ENCODE data around the gene LMO3. TPM values are rescaled to one million over a fixed set of nuclear protein-coding genes. Genes with fewer than 3 reads are reported as not detected.

Gene LMO3
- total and polyA plus RNA-seq, 2 of the 13 experiments (the other 11 are each of a cell fraction or from before 2014, with no cell fraction given), result not detected

DNA sequence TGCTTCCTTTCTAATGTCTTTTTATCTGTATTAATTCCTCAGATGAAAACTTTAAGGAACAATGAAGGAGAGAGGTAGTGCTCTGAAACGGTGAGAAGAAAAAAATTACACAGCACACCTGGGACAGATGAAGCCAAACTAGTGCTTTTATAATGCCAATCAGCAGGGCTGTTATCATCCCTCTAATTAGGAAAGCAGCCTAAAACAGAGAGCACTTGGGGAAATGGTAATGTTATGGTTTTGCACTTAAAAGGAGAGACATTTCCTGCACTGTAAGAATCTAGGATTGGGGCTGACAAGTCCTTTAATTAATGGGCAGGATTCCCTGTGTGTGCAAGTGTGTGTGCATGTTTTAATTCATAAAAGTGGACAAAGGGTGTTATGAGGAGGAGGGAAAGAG, 4.8 kb upstream of the LMO3 start:
- no peak for DNase-seq (ENCODE audit: low spot score)
- in situ Hi-C loops (cut with HindIII; ENCODE audit: extremely low pct_ligation_motif_present, low pct_unique_long_range_greater_than_20kb), result no loop called here
- no peak for ATAC-seq
- H3K27ac ChIP-seq (ENCODE audit: extremely low read length, insufficient read depth, low read length), result no peak overlapping the region
- peaks cover 31% of the 10 kb centered on the region for H3K4me1 ChIP-seq (ENCODE audit: insufficient read depth, low read length)
- no peaks in the 10 kb centered on the region for H4K20me1 ChIP-seq (ENCODE audit: insufficient read depth, low read length)
- H3K9ac ChIP-seq (ENCODE audit: insufficient read depth, low read depth, low read length), result no peak overlapping the region
- no TSS peak for BruUV-seq (replicated peaks)
- H3K4me3 ChIP-seq (replicated peaks in 1 of 3; ENCODE audit: insufficient read depth in 1 of 3, low read depth in 2 of 3, low read length in 3 of 3), result no peak overlapping the region
- H3K27me3 ChIP-seq (ENCODE audit: control insufficient read depth in 1 of 2, insufficient read depth in 2 of 2, low read length in 2 of 2), result peaks cover 0 to 15% of the 10 kb centered on the region in 2 experiments; a peak in 1 of 5 replicates
- ChIA-PET CTCF (ENCODE audit: low intra/inter-chr PET ratio, low total read pairs) (no interaction called here), POLR2A (no interaction called here)
- H3K4me2 ChIP-seq (ENCODE audit: low read depth, low read length), result no peak overlapping the region
- no peaks in the 10 kb centered on the region for H3K36me3 ChIP-seq (replicated peaks in 1 of 2; ENCODE audit: control insufficient read depth in 1 of 2, insufficient read depth in 2 of 2, low read length in 2 of 2)
- TF ChIP-seq GATAD1 (CRISPR knock-in tag; IDR thresholded peaks at IDR 0.05), result no peak
- no peak for TF ChIP-seq MAF1 (CRISPR knock-in tag; IDR thresholded peaks at IDR 0.05; ENCODE audit: borderline replicate concordance)
- TF ChIP-seq, protein P1, sequence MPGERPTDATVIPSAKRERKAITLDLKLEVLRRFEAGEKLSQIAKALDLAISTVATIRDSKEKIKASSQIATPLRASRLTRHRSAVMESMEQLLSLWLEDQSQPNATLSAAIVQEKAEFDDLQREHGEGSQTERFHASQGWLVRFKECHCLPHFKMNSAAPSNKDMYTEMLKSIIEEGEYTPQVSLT (CRISPR knock-in tag; IDR thresholded peaks at IDR 0.05; ENCODE audit: borderline replicate concordance, low read depth), result no peak
- TF ChIP-seq HNRNPL (IDR thresholded peaks at IDR 0.05; ENCODE audit: low read depth, low read length), result no peak
- TF ChIP-seq, protein P2, sequence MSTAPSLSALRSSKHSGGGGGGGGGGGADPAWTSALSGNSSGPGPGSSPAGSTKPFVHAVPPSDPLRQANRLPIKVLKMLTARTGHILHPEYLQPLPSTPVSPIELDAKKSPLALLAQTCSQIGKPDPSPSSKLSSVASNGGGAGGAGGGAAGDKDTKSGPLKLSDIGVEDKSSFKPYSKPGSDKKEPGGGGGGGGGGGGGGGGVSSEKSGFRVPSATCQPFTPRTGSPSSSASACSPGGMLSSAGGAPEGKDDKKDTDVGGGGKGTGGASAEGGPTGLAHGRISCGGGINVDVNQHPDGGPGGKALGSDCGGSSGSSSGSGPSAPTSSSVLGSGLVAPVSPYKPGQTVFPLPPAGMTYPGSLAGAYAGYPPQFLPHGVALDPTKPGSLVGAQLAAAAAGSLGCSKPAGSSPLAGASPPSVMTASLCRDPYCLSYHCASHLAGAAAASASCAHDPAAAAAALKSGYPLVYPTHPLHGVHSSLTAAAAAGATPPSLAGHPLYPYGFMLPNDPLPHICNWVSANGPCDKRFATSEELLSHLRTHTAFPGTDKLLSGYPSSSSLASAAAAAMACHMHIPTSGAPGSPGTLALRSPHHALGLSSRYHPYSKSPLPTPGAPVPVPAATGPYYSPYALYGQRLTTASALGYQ (CRISPR knock-in tag; IDR thresholded peaks at IDR 0.05), result no peak
- no peak for TF ChIP-seq GFI1 (CRISPR knock-in tag; IDR thresholded peaks at IDR 0.05; ENCODE audit: borderline replicate concordance)
- no peak for TF ChIP-seq RBM39 (IDR thresholded peaks at IDR 0.05; ENCODE audit: low read depth, low read length, poor library complexity, severe bottlenecking)
- TF ChIP-seq, protein P3, sequence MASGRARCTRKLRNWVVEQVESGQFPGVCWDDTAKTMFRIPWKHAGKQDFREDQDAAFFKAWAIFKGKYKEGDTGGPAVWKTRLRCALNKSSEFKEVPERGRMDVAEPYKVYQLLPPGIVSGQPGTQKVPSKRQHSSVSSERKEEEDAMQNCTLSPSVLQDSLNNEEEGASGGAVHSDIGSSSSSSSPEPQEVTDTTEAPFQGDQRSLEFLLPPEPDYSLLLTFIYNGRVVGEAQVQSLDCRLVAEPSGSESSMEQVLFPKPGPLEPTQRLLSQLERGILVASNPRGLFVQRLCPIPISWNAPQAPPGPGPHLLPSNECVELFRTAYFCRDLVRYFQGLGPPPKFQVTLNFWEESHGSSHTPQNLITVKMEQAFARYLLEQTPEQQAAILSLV (CRISPR knock-in tag; IDR thresholded peaks at IDR 0.05; ENCODE audit: borderline replicate concordance), result no peak
- no peak for TF ChIP-seq FOXK1 (CRISPR knock-in tag; IDR thresholded peaks at IDR 0.05; ENCODE audit: borderline replicate concordance, low read depth)
- TF ChIP-seq, protein P4, sequence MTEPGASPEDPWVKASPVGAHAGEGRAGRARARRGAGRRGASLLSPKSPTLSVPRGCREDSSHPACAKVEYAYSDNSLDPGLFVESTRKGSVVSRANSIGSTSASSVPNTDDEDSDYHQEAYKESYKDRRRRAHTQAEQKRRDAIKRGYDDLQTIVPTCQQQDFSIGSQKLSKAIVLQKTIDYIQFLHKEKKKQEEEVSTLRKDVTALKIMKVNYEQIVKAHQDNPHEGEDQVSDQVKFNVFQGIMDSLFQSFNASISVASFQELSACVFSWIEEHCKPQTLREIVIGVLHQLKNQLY (CRISPR knock-in tag; IDR thresholded peaks at IDR 0.05), result no peak
- no peak for TF ChIP-seq ARNTL (CRISPR knock-in tag; IDR thresholded peaks at IDR 0.05)
- TF ChIP-seq ZKSCAN1 (IDR thresholded peaks at IDR 0.05; ENCODE audit: low read length), result no peak
- FAIRE-seq, result no peak
- intact Hi-C loops (cut with micrococcal nuclease; ENCODE audit: unreplicated experiment), result no loop called here
- no peak overlapping the region for H2AFZ ChIP-seq (ENCODE audit: low read length)
- 0% methylated on average over 1 of the region's 1 CpG for WGBS (ENCODE audit: low lambda C conversion rate)
- no peaks in the 10 kb centered on the region for H3K9me3 ChIP-seq (ENCODE audit: low read length)
- H3K79me2 ChIP-seq (ENCODE audit: insufficient read depth, low read length), result no peaks in the 10 kb centered on the region

All from HepG2 (cell line).